NCI-H1930 (cell line): ENCODE measurements around the gene SENP6.
"Not testable (repeated sequence)": the region's sequence is repeated elsewhere in the genome, so short reads cannot be mapped to it uniquely, and the experiment has no call there.

Source experiments
- DNase-seq, 2 experiments: peaks; one replicate each; lab custom pipeline; 2025; lab: John Stamatoyannopoulos, UW

Gene SENP6

DNA sequence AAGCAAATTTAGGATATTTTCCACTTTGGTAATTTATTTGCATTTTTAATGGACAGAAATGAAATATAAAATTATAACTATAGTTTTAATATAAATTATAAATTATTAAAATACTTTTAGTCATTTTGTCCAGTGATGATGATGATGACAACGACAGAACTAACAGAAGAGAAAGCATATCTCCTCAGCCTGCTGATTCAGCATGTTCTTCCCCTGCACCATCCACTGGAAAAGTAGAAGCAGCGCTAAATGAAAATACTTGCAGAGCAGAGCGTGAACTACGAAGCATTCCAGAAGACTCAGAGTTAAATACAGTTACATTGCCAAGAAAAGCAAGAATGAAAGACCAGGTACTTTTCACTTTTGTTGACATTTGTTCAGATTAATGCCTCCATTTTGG is 64.9 kb downstream of the SENP6 start:
- DNase-seq: no peak

DNA sequence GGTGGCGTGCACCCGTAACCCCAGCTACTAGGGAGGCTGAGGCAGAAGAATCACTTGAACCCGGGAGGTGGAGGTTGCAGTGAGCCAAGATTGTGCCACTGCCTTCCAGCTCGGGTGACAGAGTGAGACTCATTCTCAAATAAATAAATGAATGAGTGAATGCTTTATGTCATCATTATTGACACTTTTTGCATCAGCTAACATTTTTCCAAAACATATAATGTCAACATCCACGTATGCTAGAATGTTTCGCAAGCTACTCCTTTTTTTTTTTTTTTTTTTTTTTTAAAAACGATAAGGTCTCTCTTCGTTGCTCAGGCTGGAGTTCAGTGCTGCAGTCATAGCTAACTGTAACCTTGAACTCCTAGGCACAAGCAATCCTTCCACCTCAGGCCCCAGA is 72.2 kb downstream of the SENP6 start:
- DNase-seq: no peak

DNA sequence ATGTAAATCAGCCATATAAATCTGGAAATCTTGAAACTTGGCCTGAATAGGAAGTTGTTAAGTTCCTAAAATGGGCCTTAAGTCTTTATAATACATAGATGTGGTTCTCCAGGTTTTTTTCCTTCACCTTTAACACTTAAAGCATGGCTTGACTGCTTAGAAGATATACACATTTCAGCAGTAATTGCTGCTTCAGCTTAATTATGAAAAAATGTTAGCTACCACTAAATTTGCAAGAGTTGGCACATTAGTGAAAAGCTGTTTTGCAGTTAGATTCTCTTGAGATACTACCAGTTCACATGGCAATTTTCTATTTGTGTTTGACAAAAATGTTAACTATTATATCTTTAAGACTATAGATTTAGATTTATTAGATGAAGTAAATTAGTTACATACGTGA is 74.7 kb downstream of the SENP6 start:
- DNase-seq: no peak

DNA sequence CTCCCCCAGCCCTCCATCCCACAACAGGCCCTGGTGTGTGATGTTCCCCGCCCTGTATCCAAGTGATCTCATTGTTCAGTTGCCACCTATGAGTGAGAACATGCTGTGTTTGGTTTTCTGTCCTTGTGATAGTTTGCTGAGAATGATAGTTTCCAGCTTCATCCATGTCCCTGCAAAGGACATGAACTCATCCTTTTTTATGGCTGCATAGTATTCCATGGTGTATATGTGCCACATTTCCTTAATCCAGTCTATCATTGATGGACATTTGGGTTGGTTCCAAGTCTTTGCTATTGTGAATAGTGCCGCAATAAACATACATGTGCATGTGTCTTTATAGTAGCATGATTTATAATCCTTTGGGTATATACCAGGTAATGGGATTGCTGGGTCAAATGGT is 80.9 kb downstream of the SENP6 start:
- DNase-seq: not testable (repeated sequence)

DNA sequence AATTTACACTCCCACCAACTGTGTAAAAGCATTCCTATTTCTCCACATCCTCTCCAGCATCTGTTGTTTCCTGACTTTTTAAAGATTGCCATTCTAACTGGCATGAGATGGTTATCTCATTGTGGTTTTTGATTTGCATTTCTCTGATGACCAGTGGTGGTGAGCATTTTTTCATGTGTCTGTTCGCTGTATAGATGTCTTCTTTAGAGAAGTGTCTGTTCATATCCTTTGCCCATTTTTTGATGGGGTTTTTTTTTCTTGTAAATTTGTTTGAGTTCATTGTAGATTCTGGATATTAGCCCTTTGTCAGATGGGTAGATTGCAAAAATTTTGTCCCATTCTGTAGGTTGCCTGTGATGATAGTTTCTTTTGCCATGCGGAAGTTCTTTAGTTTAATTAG is 81.3 kb downstream of the SENP6 start:
- DNase-seq: not testable (repeated sequence)

DNA sequence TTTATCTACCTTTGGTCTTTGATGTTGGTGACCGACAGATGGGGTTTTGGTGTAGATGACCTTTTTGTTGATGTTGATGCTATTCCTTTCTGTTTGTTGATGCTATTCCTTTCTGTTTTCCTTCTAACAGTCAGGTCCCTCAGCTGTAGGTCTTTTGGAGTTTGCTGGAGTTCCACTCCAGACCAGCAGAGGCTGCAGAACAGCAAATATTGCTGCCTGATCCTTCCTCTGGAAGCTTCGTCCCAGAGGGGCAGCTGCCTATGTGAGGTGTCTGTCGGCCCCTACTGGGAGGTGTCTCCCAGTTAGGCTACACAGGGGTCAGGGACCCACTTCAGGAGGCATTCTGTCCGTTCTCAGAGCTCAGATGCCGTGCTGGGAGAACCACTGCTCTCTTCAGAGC is 85.9 kb downstream of the SENP6 start:
- not testable (repeated sequence) for DNase-seq

DNA sequence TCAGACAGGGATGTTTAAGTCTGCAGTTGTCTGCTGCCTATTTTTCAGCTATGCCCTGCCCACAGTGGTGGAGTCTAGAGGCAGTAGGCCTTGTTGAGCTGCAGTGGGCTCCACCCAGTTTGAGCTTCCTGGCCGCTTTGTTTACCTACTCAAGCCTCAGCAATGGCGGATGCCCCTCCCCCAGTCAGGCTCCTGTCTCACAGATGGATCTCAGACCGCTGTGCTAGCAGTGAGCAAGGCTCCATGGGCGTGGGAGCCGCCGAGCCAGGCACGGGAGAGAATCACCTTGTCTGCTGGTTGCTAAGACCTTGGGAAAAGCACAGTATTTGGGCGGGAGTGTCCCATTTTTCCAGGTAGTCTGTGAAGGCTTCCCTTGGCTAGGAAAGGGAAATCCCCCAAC is 86.3 kb downstream of the SENP6 start:
- not testable (repeated sequence) for DNase-seq

DNA sequence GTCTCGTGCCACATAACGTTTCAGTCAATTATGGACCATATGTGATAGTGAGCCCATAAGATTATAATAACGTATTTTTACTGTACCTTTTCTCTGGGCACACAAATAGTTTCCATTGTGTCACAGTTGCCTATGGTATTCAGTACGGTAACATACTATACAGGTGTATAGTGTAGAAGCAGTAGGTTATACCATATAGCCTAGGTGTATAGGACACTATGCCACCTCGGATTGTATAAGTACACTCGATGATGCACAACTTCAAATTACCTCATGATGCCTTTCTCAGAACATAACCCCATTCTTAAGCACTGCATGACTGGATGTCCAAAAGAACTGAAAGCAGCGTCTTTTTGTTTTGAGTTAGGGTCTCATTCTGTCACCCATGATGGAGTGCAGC is 87.9 kb downstream of the SENP6 start:
- DNase-seq: no peak

DNA sequence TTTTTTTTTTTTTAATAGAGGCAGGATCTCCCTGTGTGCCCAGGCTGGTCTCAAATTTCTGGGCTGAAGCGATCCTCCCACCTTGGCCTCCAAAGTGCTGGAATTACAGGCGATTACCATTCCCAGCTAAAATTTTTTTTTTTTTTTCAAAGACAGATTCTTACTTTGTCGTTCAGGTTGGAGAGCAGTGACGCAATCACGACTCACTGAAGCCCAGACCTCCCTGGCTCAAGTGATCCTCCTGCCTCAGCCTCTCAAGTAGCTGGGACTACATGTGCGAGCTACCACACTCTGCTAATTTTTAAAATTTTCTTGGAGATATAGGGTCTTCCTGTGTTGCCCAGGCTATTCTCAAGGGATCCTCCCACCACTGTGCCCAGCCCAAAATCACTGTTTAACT is 89.3 kb downstream of the SENP6 start:
- DNase-seq: no peak

DNA sequence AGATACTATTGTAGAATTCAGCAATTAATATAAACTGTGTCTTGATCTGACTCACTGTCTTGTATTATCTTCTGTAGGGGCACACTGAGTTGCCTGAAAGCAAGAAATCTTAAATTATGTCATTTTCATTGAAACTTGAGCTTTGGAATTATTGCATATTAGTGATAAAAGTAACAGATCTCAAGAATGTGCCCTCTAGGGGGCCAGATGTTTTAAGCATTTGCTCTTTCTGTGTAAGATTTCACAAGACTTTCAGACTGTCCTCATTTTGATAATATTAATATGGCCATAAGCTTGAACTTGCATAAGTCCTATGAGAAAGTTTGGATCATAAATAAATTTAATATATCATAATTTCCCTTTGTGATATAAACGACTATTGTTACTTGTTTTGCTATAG is 91.9 kb downstream of the SENP6 start:
- DNase-seq: no peak

DNA sequence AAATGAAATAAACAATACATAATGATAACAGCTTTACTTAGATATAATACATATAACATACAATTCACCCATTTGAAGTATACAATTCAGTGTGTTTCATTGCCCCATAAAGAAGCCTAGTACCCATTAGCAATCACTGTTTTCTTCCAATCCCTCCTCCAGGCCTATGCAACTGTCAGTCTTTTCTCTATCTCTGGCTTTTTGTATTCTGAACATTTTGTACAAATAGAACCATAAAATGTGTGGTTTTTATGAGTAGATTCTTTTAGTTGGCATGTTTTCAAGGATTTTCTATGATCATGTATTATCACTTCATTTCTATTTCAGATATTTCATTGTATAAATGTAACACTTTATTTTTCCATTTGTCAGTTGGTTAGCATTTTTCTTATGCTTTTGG is 92.7 kb downstream of the SENP6 start:
- no peak for DNase-seq

DNA sequence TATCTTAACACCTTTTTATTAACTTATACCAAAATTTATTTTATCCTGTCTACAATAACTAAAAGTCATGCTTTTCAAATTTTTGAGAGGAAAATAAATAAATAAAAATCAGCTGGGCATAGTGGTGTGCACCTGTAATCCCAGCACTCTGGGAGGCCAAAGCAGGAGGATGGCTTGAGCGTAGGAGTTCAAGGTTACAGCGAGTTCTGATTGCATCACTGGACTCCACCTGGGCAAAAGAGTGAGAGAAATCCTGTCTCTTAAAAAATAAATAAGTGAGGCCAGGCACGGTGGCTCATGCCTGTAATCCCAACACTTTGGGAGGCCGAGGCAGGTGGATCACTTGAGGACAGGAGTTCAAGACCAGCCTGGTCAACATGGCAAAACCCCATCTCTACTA is 106.7 kb downstream of the SENP6 start:
- not testable (repeated sequence) for DNase-seq

DNA sequence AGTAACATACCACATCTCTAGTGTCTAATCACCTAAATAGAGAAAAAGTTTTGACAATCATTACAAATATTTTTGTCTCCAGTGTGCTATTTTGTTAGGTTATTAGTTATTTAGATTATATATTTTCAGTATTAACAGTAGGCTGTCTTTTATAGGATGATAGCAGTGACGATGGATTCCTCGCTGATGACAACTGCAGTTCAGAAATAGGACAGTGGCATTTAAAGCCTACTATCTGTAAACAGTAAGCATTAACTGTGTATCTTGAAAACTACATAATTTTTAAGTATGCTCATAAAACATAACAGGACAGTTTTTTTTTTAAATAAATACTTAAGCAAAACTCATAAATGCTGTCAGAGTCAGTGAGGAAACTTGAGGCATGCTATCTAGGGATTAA is 109.5 kb downstream of the SENP6 start:
- no peak for DNase-seq

DNA sequence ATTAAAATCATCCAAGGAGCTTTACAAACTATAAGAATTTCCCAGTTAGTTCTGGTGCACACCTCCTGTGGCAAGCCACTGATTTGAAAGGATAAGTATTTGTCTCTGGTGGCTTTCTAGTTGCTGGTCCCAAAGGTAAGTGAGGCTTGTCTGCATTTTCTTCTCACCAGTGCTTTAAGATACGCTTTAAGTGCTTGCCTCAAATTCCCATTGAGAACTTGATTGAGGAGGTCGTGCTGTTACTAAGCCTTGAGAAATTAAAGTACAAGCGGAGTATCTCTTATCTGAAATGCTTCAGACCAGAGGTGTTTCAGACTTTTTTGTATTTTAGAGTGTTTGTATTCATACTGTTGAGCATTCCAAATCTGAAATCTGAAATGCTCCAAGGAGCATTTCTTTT is 117.5 kb downstream of the SENP6 start:
- DNase-seq: no peak

DNA sequence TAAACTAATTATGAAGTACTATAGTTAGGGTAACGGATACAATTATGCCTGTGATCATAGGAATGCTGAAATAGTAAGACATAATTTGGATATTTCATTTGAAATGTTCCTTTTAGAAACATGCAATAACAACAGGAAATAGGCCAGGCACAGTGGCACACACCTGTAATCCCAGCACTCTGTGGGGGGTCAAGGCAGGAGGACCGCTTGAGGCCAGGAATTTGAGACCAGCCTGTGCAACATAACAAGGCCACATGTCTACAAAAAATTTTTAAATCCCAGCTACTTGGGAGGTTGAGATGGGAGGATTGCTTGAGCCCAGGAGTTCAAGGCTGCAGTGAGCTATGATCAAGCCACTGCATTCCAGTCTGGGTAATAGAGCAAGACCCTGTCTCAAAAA is 121.7 kb downstream of the SENP6 start:
- DNase-seq: no peak

DNA sequence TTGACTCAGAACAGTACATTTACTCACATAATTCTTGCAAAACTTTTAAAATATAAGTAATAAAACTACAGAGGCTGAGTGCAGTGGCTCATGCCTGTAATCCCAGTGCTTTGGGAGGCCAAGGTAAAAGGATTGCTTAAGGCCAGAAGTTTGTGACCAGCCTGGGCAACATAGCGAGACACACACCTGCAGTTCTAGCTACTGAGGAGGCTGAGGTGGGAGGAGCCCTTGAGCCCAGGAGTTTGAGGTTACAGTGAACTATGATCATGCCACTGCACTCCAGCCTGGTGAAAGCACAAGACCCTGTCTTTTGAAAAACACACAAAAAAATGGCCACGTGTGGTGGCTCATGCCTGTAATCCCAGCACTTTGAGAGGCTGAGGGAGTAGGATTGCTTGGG is 125.5 kb downstream of the SENP6 start:
- DNase-seq: no peak

DNA sequence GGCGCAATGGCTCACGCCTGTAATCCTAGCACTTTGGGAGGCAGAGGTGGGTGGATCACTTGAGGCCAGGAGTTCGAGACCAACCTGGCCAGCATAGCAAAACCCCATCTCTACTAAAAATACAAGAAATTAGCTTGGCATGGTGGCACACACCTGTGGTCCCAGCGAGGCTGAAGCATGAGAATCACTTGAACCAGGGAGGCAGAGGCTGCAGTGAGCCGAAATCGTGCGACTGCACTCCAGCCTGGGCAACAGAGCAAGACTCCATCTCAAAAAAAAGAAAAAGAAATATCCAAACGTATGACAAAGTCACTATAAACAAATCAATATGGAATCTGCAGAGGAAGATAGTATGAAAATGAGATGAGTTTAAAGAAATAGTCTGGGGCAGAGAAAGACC is 129.3 kb downstream of the SENP6 start:
- DNase-seq: not testable (repeated sequence)

DNA sequence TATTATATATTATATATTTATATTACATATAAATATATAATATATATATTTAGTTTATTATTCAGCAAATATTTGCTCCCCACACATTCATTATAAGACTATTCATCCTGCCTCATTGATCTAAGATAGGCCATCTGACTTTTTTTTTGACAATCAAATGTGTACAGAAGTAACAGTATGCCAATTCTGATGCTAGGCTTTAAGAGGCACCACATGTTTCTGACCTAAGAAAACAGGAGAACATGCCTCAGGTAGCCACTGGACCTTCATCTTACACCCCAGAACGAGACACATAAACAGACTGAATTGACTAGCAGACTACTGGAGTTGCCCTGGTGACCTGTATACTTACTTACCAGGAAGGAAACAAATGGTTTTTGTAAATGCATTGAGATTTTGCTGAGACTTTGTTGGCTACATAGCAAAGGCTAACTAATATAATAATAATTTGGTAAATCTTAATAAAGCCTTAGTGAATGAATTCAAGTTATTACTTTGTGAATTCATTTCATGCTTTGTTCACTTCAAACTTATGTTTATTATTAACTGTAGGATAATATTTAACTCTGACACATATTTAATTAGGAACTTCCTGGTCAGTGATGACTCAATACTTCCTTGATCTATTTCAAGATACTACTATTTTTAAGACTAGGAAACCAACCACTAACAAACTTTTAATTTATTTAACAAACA is 134.0 kb downstream of the SENP6 start:
- no peak for DNase-seq

DNA sequence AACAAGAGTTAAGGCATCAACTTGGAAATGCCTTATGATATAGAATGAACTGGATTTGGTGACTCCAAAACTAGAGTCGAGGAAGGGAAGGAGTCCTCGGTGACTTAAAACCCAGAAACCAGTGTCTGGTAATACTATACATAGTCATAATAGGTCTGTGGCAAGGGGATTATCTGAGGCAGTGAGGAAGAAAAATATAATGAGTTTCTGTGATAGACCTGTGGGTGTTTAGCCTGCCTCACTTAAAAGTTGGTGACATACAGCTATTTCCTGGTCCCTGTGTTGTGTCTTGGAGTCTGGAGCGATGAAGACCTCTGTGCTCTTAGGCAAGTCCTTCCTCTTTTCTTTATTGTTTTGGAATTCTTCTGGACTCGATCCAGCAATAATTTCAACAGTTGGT is 142.3 kb downstream of the SENP6 start:
- no peak for DNase-seq

DNA sequence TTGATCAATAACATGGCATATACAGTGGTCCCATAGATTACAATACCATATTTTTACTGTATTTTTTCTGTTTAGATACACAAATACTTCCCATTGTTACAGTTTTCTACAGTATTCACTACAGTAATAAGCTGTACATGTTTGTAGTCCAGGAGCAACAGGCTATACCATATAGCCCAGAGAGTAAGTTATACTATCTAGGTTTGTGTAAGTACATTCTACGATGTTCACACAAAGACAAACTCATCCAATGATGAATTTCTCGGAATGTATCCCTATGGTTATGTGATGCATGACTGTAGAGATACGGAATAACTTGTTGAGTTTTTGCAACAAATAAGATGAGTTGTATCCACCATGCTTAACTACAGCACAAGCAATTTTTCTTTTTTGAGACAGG is 143.7 kb downstream of the SENP6 start:
- no peak for DNase-seq

DNA sequence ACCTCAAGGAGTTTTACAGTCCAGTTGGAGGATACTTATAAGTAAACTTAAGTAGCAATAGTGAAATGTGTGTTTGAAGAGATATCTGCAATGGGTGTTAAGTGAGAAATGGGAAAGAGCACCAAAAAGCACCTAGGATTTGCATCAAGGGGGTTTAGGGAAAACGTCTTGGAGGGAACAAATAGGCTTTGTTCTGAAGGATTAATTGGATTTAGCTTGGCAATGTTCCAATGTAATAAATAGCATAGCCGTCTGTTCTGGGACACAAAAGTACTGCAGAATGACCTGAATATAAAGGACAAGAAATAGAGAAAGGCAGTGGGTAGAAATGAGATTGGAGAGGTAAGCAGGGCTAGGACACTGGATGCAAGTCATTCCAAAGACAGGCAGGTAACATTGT is 144.5 kb downstream of the SENP6 start:
- DNase-seq: no peak

DNA sequence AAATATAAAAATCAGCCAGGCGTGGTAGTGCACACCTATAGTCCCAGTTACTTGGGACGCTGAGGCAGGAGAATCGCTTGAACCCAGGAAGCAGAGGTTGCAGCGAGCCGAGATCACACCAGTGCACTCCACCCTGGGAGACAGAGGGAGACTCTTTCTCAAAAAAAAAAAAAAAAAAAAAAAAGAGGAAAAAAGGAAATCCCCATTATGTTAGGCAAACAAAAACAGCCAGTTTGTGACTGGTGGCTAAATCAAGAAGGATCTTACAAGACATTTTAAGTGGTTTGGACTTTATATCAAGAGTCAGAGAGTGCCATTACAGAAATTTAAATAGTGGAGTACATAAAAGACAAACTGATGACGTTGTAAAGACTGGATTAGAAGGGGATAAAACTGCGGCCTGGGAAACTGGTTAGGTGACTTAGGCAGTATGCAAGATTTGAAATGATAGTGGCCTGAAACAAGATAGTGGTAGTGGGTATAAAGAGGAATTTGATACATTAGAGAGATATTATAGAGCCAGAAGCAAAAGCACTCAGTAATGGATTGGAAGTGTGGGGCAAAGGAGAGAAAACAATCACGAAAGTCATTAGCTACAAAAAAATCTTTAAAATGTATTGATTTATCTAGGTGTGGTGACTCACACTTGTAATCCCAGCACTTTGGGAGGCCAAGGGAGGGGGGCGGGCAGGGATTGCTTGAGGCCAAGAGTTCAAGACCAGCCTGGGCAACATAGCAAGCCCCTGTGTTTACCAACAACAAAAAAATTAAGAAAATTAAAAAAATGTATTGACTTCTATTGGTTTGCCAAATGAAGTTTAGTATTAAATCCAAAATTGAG is 145.7 kb downstream of the SENP6 start:
- no peak for DNase-seq

DNA sequence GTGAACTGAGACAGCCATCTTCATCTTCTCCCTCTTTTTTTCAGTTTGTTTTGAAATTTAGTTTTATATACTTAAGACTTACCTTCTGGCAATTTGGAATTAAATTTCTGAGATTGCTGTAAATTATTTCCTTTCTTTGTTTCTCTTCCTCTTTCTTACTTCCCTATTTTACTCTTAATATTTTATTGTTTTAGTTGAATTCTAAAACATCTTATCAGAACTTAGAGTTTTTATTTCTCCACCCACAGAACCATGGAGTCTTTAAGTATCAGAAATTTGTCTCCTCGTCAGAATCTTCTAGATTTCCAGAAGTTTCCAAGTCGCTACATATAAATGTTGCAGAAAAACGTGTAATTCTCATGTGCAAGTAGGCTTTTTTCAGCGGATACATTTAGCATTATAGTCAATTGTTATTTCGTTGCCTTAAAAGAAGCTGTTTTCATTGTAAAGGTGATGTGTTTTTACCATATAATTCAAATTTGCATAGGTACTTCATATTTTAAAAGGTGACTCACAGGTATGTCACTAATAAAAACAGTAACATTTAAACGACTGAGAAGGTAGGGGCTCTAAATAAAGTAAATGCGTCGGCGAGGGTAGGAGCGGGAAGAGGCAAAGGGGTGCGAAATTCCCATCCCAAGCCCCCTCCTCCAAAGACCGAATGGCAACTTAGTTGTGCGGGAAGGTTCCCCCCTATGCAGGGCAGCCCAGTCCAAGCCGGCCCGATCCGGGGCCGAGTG is 146.5 kb downstream of the SENP6 start:
- DNase-seq: no peak
